SK-N-SH (cell line): ENCODE measurements around the gene CBLN3. TPM values are rescaled to one million over a fixed set of nuclear protein-coding genes. Genes with fewer than 3 reads are reported as not detected.

Source experiments
- CTCF ChIA-PET: fragments of 300-600, 350-600 bp; formaldehyde crosslinking; extraction: SDS; loops from one replicate; lab custom pipeline; 2021; lab: Yijun Ruan, JAX
- POLR2A ChIA-PET: fragments of 350-600 bp; sonication (Branson Sonifier 250); formaldehyde crosslinking; extraction: SDS; loops from one replicate; lab custom pipeline; 2020; ENCODE audit warnings: antibody characterized with exemption, inconsistent platforms; lab: Yijun Ruan, JAX
- DNase-seq: peaks from one replicate; pipeline ENCODE4 v3.0.0; 2012
- H2AFZ ChIP-seq: fragments of 200-600 bp; sonication (generic); 2 replicates; pipeline ENCODE4 v1.8.1; 2016; ENCODE audit warnings: antibody characterized with exemption, mild to moderate bottlenecking, low read depth
- H3F3A ChIP-seq: fragments of 200-600 bp; sonication (generic); replicated peaks from 2 replicates; pipeline ENCODE3; 2016; ENCODE audit warnings: antibody characterized with exemption, mild to moderate bottlenecking; ENCODE audit not compliant: insufficient read depth
- H3K27ac ChIP-seq, 2 experiments: fragments of 200-500 bp in 1 of 2; fragments of 200-600 bp in 1 of 2; sonication (Bioruptor generic) in 1 of 2; sonication (generic), shearing (Covaris generic) in 1 of 2; 2 replicates each; pipeline versions ENCODE4 v1.5.1 to v1.6.1; 2014 to 2016; ENCODE audit warnings: low read depth in 2 of 2, inconsistent platforms in 1 of 2, low read length in 1 of 2, mild to moderate bottlenecking in 1 of 2, mixed read lengths in 1 of 2
- H3K27me3 ChIP-seq: fragments of 200-600 bp; sonication (generic), shearing (Covaris generic); 2 replicates; pipeline ENCODE4 v1.6.1; 2016; ENCODE audit warnings: mixed run types; ENCODE audit not compliant: insufficient read depth
- H3K36me3 ChIP-seq, 2 experiments: fragments of 200-500 bp in 1 of 2; fragments of 200-600 bp in 1 of 2; sonication (Bioruptor generic) in 1 of 2; sonication (generic) in 1 of 2; replicated peaks in 1 of 2; 2 replicates each; pipeline versions ENCODE3 to v1.5.1; 2014 to 2016; ENCODE audit warnings: low read length in 1 of 2, mild to moderate bottlenecking in 1 of 2; ENCODE audit not compliant: insufficient read depth in 2 of 2, control insufficient read depth in 1 of 2
- H3K4me1 ChIP-seq, 2 experiments: fragments of 200-500 bp in 1 of 2; fragments of 200-600 bp in 1 of 2; sonication (Bioruptor generic) in 1 of 2; sonication (generic), shearing (Covaris generic) in 1 of 2; 2 replicates each; pipeline versions ENCODE4 v1.5.1 to v1.6.1; 2014 to 2016; ENCODE audit warnings: low read depth in 1 of 2, low read length in 1 of 2, mixed run types in 1 of 2; ENCODE audit not compliant: insufficient read depth in 2 of 2, control insufficient read depth in 1 of 2
- H3K4me2 ChIP-seq: fragments of 200-600 bp; sonication (generic), shearing (Covaris generic); 2 replicates; pipeline ENCODE4 v1.6.1; 2017; ENCODE audit warnings: mixed run types
- H3K4me3 ChIP-seq, 2 experiments: fragments of 200-500 bp in 1 of 2; fragments of 200-600 bp in 1 of 2; sonication (Bioruptor generic) in 1 of 2; sonication (generic), shearing (Covaris generic) in 1 of 2; 2 replicates each; pipeline versions ENCODE4 v1.5.1 to v1.8.1; 2014 to 2016; ENCODE audit warnings: low read depth in 2 of 2, inconsistent platforms in 1 of 2, low read length in 1 of 2, mild to moderate bottlenecking in 1 of 2, mixed read lengths in 1 of 2, moderate library complexity in 1 of 2
- H3K79me2 ChIP-seq: fragments of 200-600 bp; sonication (generic); 2 replicates; pipeline ENCODE4 v1.8.1; 2017; ENCODE audit warnings: mild to moderate bottlenecking; ENCODE audit not compliant: insufficient read depth
- H3K9ac ChIP-seq: fragments of 200-600 bp; sonication (generic); 2 replicates; pipeline ENCODE4 v1.6.1; 2017; ENCODE audit warnings: mixed run types
- H3K9me2 ChIP-seq: fragments of 200-600 bp; sonication (generic); 2 replicates; pipeline ENCODE4 v1.6.1; 2017; ENCODE audit warnings: mixed run types
- H3K9me3 ChIP-seq: fragments of 200-600 bp; sonication (generic); 2 replicates; pipeline ENCODE4 v1.6.1; 2017; ENCODE audit warnings: mixed run types, mild to moderate bottlenecking, moderate library complexity
- H4K20me1 ChIP-seq: fragments of 200-600 bp; sonication (generic); 2 replicates; pipeline ENCODE4 v1.6.1; 2017; ENCODE audit warnings: mild to moderate bottlenecking, mixed run types; ENCODE audit not compliant: insufficient read depth
- CTCF ChIP-seq: fragments of 200-600 bp; sonication (generic); IDR thresholded peaks from 2 replicates; pipeline ENCODE4 v1.6.1; 2017; ENCODE audit warnings: antibody characterized with exemption, mild to moderate bottlenecking, moderate library complexity
- FOXJ3 ChIP-seq: sonication (generic); formaldehyde crosslinking; IDR thresholded peaks from 2 replicates; pipeline ENCODE4 v1.5.1; 2020; ENCODE audit warnings: mild to moderate bottlenecking, missing genetic modification reagents
- GATA2 ChIP-seq: sonication (generic); formaldehyde crosslinking; IDR thresholded peaks from 2 replicates; pipeline ENCODE4 v1.5.0; 2020; ENCODE audit warnings: mild to moderate bottlenecking, missing genetic modification reagents
- NRF1 ChIP-seq: IDR thresholded peaks from 2 replicates; pipeline ENCODE4 v1.6.1; 2012; ENCODE audit warnings: low read depth, mild to moderate bottlenecking, low read length
- PBX3 ChIP-seq: IDR thresholded peaks from 2 replicates; pipeline ENCODE4; 2012
- TEAD4 ChIP-seq: IDR thresholded peaks from 2 replicates; pipeline ENCODE4 v1.4.0; 2012; ENCODE audit warnings: mild to moderate bottlenecking, borderline replicate concordance; ENCODE audit not compliant: insufficient read depth
- USF2 ChIP-seq: fragments of 150-350 bp; IDR thresholded peaks from 2 replicates; pipeline ENCODE4 v1.6.1; 2017; ENCODE audit warnings: antibody characterized with exemption, low read length, low read depth, borderline replicate concordance
- YY1 ChIP-seq: IDR thresholded peaks from 2 replicates; pipeline ENCODE4 v1.4.0; 2012; ENCODE audit warnings: low read depth, mild to moderate bottlenecking
- ZBTB33 ChIP-seq: IDR thresholded peaks from 2 replicates; pipeline ENCODE4 v1.4.0; 2012; ENCODE audit warnings: low read depth, borderline replicate concordance
- WGBS: methylation state at CpG from one replicate; pipeline ENCODE4 v1.1.6; 2017; ENCODE audit warnings: low lambda C conversion rate; 5-methylcytosine and 5-hydroxymethylcytosine counted together
- polyA plus RNA-seq, 3 experiments: library from polyadenylated mRNA; depleted of rRNA; stranded (reverse); fragments of >200 nt; gene quantifications; 2 replicates each; pipeline ENCODE4 v1.2.3, GENCODE V29; 2012

CBLN3 gene
- polyA plus RNA-seq, 1 of the 3 experiments (the other 2 are of a cell fraction) = 1.8 TPM

GRCh38 chr14:24437020-24437735 lies 7.7 kb upstream of the CBLN3 start:
- no peaks in the 10 kb centered on the region for H3K9me3 ChIP-seq
- no peak overlapping the region for H2AFZ ChIP-seq
- peaks cover 5 to 18% of the 10 kb centered on the region in 2 experiments; a peak in 2 of 4 replicates for H3K4me1 ChIP-seq
- peaks cover 12% of the 10 kb centered on the region for H4K20me1 ChIP-seq
- H3K79me2 ChIP-seq = peaks cover 33% of the 10 kb centered on the region
- CTCF ChIA-PET = interaction anchor here (0.7 to 16.4 kb wide), 37 partner anchors 9 to 358 kb away, joined by 3 to 445 read pairs (median 8); partner anchors contain the start of genes ADCY4, CIDEB, DHRS1 and LTB4R
- no peak for TF ChIP-seq NRF1
- no peak for TF ChIP-seq USF2
- no peak for TF ChIP-seq GATA2 (CRISPR knock-in tag)
- TF ChIP-seq PBX3 = no peak
- no peak for TF ChIP-seq YY1
- TF ChIP-seq ZBTB33 = no peak
- TF ChIP-seq FOXJ3 = no peak
- TF ChIP-seq TEAD4 = no peak
- no peak; the same call in 1 of the 2 replicates for TF ChIP-seq CTCF
- peaks cover 31% of the 10 kb centered on the region for H3F3A ChIP-seq
- peaks cover 47 to 76% of the 10 kb centered on the region in 2 experiments for H3K36me3 ChIP-seq
- no peaks in the 10 kb centered on the region for H3K27me3 ChIP-seq
- DNase-seq = no peak
- POLR2A ChIA-PET = interaction anchor here (0.6 to 2.2 kb wide), 7 partner anchors 71 to 221 kb away, joined by 3 to 14 read pairs (median 4); partner anchors contain the start of genes CIDEB, MDP1 and TINF2
- H3K4me3 ChIP-seq = peak overlapping the region in 1 of 2 experiments; percentile 21; a peak in 1 of 4 replicates
- no peak overlapping the region; a peak in 1 of 4 replicates for H3K27ac ChIP-seq
- no peak overlapping the region for H3K4me2 ChIP-seq
- H3K9ac ChIP-seq = no peak overlapping the region
- no peaks in the 10 kb centered on the region for H3K9me2 ChIP-seq
- WGBS = 59% methylated on average over 5 of the region's 12 CpGs
